ENCODE measurements around the gene OTUD5.

DNA sequence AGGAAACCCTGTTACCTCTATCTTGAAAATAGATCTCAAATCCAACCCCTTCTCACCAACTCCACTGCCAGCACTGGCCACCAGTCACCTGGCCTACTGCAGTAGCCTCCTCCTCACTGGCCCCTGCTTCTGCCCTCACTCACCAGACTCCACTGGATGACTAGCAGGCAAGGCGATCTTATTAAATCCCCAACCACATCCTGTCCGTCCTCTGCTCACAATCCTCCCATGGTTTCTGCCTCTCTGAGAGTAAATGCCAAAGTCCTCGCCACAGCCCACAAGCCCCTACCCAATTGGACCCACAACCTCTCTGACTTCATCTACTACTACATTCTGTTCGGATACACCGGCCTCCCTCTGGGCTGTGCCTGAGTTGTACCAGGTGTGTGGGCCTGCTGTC is 33.1 kb downstream of the OTUD5 start:
- TF ChIP-seq CTCF (IDR thresholded peaks at IDR 0.05; ENCODE audit: low read length) (no peak), EZH2 (IDR thresholded peaks at IDR 0.05; ENCODE audit: borderline replicate concordance, low read length) (no peak)
